ENCODE measurements around the gene MPG. TPM values are rescaled to one million over a fixed set of nuclear protein-coding genes. Genes with fewer than 3 reads are reported as not detected.
A peak's percentile ranks its signal among the peaks of the same experiment; 100 is the strongest.

The MPG gene
- total RNA-seq, 1 experiment from 2014 or later, result 30.6 TPM

GRCh38 chr16:104928-105327 is 26.9 kb downstream of the MPG start:
- Histone ChIP-seq H3K9me3 (ENCODE audit: low read depth, low read length, poor library complexity, severe bottlenecking) (no peaks in the 10 kb centered on the region), H3K27me3 (replicated peaks; ENCODE audit: insufficient read depth, low read depth, low read length, poor library complexity) (no peaks in the 10 kb centered on the region), H3K36me3 (ENCODE audit: insufficient read depth, low read length, poor library complexity, severe bottlenecking) (peaks cover 21% of the 10 kb centered on the region), H3K4me1 (ENCODE audit: insufficient read depth, low read length, poor library complexity, severe bottlenecking) (no peaks in the 10 kb centered on the region), H3K4me3 (ENCODE audit: low read depth, low read length, poor library complexity, severe bottlenecking) (no peak overlapping the region), H3K27ac (ENCODE audit: low read depth, low read length, poor library complexity, severe bottlenecking) (no peak overlapping the region)
- intact Hi-C loops (cut with micrococcal nuclease; ENCODE audit: unreplicated experiment), result loop anchor here (5.0 kb wide), 1 partner anchor 257 kb away; no protein-coding TSS in a partner anchor
- no peak for DNase-seq (ENCODE audit: low spot score)
- BruUV-seq (replicated peaks), result no TSS peak
- CTCF ChIA-PET, result no interaction called here
- TF ChIP-seq CTCF (conservative IDR thresholded peaks at IDR 0.05; ENCODE audit: low read depth, low read length) (no peak), EZH2 (IDR thresholded peaks at IDR 0.05; ENCODE audit: borderline replicate concordance, low read depth, low read length, poor library complexity, severe bottlenecking) (no peak)
- POLR2A ChIA-PET (ENCODE audit: low non-redundant PET), result no interaction called here

GRCh38 chr16:105521-105920 is 27.5 kb downstream of the MPG start:
- H3K36me3 ChIP-seq (ENCODE audit: insufficient read depth, low read length, poor library complexity, severe bottlenecking), result peaks cover 25% of the 10 kb centered on the region
- ChIA-PET CTCF (no interaction called here), POLR2A (ENCODE audit: low non-redundant PET) (no interaction called here)

GRCh38 chr16:106623-107324 is 28.7 kb downstream of the MPG start:
- intact Hi-C loops (cut with micrococcal nuclease; ENCODE audit: unreplicated experiment), result loop anchor here (1.0 to 5.0 kb wide), 2 partner anchors 75 to 256 kb away; no protein-coding TSS in a partner anchor
- Histone ChIP-seq H3K36me3 (ENCODE audit: insufficient read depth, low read length, poor library complexity, severe bottlenecking) (peaks cover 27% of the 10 kb centered on the region), H3K27ac (ENCODE audit: low read depth, low read length, poor library complexity, severe bottlenecking) (no peak overlapping the region), H3K4me1 (ENCODE audit: insufficient read depth, low read length, poor library complexity, severe bottlenecking) (no peaks in the 10 kb centered on the region), H3K4me3 (ENCODE audit: low read depth, low read length, poor library complexity, severe bottlenecking) (no peak overlapping the region), H3K27me3 (replicated peaks; ENCODE audit: insufficient read depth, low read depth, low read length, poor library complexity) (no peaks in the 10 kb centered on the region), H3K9me3 (ENCODE audit: low read depth, low read length, poor library complexity, severe bottlenecking) (no peaks in the 10 kb centered on the region)
- ChIA-PET POLR2A (ENCODE audit: low non-redundant PET) (interaction anchor here (0.6 kb wide), 1 partner anchor 204 kb away, joined by 4 read pairs; no protein-coding TSS in a partner anchor), CTCF (interaction anchor here (0.6 to 1.7 kb wide), 13 partner anchors 10 to 256 kb away, joined by 3 to 25 read pairs (median 5); partner anchors contain the start of genes AXIN1 and HBQ1)
- no TSS peak for BruUV-seq (replicated peaks)
- TF ChIP-seq EZH2 (IDR thresholded peaks at IDR 0.05; ENCODE audit: borderline replicate concordance, low read depth, low read length, poor library complexity, severe bottlenecking) (no peak), CTCF (conservative IDR thresholded peaks at IDR 0.05; ENCODE audit: low read depth, low read length) (peak; percentile 83)
- DNase-seq (ENCODE audit: low spot score), result peak; percentile 85

More at GRCh38 chr16:105521-105920, 27.5 kb downstream of the MPG start:
- H3K27ac ChIP-seq (ENCODE audit: low read depth, low read length, poor library complexity, severe bottlenecking), result no peak overlapping the region
- no peaks in the 10 kb centered on the region for H3K27me3 ChIP-seq (replicated peaks; ENCODE audit: insufficient read depth, low read depth, low read length, poor library complexity)
- TF ChIP-seq EZH2 (IDR thresholded peaks at IDR 0.05; ENCODE audit: borderline replicate concordance, low read depth, low read length, poor library complexity, severe bottlenecking) (no peak), CTCF (conservative IDR thresholded peaks at IDR 0.05; ENCODE audit: low read depth, low read length) (no peak)
- no peaks in the 10 kb centered on the region for H3K4me1 ChIP-seq (ENCODE audit: insufficient read depth, low read length, poor library complexity, severe bottlenecking)
- H3K9me3 ChIP-seq (ENCODE audit: low read depth, low read length, poor library complexity, severe bottlenecking), result no peaks in the 10 kb centered on the region
- intact Hi-C loops (cut with micrococcal nuclease; ENCODE audit: unreplicated experiment), result loop anchor here (5.0 kb wide), 1 partner anchor 257 kb away; no protein-coding TSS in a partner anchor
- H3K4me3 ChIP-seq (ENCODE audit: low read depth, low read length, poor library complexity, severe bottlenecking), result no peak overlapping the region
- BruUV-seq (replicated peaks), result no TSS peak
- no peak for DNase-seq (ENCODE audit: low spot score)
